GM08714 (cell line): Measurements from ENCODE around the gene CFAP77.

Source experiments
- H3K4me3 ChIP-seq: fragments of 200-500 bp; sonication (Bioruptor generic); 2 replicates; pipeline ENCODE4 v1.5.1; 2014; ENCODE audit warnings: mild to moderate bottlenecking, low read length, inconsistent platforms
- ZNF274 ChIP-seq: IDR thresholded peaks from 2 replicates; pipeline ENCODE4 v1.6.1; 2012; ENCODE audit warnings: mild to moderate bottlenecking, low read depth, low read length

The CFAP77 gene

DNA sequence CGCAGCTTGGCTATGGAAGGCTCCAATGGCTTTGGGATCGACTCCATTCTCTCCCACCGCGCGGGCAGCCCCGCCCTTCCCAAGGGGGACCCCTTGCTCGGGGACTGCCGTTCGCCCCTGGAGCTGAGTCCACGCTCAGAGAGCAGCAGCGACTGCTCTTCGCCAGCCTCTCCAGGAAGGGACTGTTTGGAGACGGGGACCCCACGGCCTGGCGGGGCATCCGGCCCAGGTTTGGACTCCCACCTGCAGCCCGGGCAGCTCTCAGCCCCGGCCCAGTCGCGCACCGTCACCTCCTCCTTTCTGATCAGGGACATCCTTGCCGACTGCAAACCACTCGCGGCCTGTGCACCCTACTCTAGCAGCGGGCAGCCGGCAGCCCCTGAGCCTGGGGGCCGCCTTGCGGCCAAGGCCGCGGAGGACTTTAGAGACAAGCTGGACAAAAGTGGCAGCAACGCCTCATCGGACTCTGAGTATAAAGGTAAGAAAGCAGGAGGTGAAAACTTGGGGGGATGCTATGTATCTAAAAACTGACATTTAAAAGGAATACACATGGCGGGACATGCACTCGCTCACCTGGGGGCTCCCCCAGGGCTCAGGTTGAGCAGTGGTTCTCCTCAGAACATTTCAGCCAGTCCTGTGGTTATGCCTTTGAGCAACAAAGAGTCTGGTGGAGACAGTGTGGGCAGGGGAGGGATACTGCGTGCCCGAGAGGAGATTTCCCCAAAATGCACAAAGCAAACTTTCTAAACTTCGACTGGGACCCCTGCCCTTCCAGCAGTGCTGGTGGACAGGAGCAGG, 173.0 kb downstream of the CFAP77 start:
- no peak overlapping the region for H3K4me3 ChIP-seq
- no peak for TF ChIP-seq ZNF274

GRCh38 chr9:132583584-132584304, 173.7 kb downstream of the CFAP77 start:
- TF ChIP-seq ZNF274: no peak
- no peak overlapping the region for H3K4me3 ChIP-seq

- no peak for TF ChIP-seq ZNF274
- no peak overlapping the region for H3K4me3 ChIP-seq
Measured at GRCh38 chr9:132584601-132585560, 174.9 kb downstream of the CFAP77 start.

DNA sequence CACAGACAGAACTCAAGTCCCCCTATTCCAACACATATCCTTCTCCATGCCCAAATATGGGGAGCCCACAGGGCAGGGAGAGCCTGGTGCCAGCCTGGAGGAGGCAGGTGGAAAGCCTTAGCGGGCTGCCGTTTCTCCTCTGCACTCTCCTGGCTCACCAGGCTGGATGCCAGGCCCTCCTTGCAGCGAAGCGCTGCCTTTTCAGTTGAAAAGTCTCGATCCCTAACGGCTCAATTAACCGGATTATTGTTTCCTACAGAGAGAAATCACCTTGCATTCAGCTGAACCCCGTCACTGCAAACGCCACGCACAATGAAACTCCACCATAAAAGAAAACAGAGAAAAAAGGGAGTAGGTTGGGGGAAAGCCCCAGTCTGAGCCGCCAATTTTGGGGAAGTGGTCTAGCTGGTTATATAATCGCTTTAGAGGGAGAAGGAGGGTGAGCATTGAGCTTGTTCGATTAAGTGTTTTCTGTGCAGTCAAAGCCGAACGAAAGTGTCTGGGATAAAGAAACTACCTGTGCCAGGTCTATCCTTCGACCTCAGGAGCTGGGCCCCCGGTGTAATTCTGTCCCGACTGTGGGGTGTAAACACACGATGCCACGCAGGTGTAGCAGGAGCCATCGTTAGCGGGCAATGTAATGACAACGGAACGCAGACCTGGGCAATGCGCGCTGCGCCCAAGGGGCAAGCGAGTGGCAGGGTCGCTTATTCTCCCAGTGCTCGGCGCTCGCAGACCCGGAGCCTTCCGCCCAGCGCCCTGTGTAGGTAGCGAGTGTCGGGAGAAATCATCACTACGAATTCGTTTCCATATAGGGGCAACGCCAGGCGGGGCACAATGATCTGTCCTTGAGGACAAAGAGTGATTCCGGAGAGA, 176.2 kb downstream of the CFAP77 start:
- TF ChIP-seq ZNF274: no peak
- no peak overlapping the region for H3K4me3 ChIP-seq

DNA sequence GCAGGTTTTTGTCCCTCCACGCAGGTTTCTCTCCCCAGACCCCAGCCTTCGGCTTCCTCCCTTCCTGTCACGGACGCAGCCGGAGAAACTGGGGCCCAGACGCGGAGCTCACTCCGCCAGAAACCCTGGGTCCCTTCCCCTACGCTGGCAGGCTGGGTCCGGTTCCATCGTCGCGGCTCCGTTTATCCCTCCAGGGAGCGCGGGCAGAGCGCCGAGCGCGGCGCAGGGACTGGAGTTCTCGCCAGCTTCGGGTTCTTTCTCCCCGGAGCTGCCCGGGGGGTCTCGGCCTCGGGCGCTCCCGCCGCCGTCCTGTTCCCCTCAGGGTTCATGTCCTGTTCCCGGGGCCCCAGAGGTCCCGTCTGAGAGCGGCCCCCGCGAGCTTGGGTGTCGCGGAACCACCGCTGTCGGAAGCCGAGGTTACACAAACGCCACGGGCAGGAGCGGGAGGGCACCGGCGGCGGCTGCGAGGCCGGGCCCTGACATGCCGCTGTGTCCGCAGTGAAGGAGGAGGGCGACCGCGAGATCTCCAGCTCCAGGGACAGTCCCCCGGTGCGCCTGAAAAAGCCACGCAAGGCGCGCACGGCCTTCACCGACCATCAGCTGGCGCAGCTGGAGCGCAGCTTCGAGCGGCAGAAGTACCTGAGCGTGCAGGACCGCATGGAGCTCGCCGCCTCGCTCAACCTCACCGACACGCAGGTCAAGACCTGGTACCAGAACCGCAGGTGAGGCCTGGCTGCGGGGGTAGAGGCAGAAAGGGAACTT, 177.0 kb downstream of the CFAP77 start:
- TF ChIP-seq ZNF274: no peak
- H3K4me3 ChIP-seq: no peak overlapping the region

DNA sequence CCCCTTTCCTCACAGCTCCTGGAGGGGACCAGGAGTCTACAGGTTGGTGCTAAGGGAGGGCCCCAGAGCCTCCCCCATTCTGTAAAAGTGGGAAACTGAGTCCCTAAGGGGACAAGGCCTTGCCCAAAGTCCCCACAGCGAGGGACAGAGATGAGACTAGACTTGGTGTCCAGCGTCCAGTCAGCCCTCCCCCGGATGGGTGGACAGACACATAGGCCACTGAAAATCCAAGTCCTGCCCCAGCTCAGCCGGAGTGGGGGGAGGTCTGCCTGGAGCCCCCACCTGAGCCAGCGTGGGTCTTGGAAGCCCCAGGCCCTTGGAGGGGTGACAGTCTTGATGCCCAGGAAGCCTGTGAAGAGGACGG, 177.6 kb downstream of the CFAP77 start:
- H3K4me3 ChIP-seq: no peak overlapping the region
- TF ChIP-seq ZNF274: no peak

DNA sequence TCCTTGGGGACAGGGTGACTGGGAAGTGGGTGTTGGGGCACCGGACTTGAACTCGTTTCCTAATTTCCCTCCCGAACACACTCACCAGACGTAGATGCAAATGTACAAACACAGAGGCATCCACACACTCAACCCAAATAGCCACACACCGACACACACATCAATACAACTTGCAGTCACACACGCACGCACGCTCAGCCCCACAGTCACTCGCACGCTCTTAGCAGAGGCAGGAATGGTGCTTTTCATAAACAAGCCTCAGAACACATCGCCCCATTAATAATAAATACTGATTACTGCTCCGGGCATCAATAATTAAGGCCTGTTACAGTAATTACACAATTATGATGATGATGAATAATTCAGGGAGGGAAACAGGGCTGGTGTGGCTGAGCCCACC, 178.1 kb downstream of the CFAP77 start:
- no peak for TF ChIP-seq ZNF274
- H3K4me3 ChIP-seq: no peak overlapping the region

DNA sequence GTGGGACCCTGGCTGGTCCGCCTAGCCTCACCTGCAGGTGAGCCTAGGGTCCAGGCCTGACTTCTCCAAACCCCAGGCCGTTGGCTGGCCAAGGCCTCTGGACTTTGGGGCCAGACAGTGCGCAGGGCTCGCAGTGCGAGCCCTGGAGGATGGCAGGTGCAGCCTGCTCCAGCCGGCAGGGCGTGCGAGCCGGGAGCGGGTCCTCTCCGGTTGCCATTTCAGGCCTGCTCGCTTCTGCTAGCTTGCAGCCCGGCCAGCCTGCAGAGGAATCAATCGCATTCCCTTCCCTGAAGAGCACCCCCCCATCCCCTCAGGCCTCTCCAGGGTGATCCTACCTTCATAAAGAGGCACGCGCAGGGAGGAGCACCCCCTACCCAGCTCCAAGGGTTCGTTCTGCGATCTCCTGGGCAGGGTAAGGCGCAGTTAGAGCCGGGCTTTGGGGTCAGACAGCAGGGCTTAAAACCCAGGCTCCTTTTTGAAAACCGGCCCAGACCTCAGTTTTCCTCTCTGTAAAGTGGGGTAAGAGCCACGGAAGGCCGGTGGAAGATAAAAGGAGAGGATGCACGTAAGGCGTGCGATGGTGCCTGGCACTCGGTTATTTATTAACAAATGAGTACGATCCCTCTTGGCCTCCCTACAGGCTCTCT, 178.6 kb downstream of the CFAP77 start:
- H3K4me3 ChIP-seq: no peak overlapping the region
- TF ChIP-seq ZNF274: no peak

- TF ChIP-seq ZNF274: no peak
- no peak overlapping the region for H3K4me3 ChIP-seq
Measured at GRCh38 chr9:132589148-132590036, 179.4 kb downstream of the CFAP77 start.

DNA sequence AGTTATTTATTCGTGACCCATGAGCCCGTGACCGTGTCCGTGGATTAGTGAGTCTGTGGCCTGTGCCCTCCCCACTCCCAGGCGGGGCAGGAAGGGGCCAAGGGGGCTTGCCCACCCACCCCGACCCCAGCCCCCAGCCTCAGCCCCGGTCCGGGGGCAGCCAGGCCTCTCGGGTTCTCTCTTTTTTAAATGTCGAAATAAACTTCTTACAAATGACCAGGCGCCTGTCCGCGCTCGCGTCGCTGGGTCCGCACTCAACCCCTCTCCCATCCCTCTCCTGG, 180.0 kb downstream of the CFAP77 start:
- no peak for TF ChIP-seq ZNF274
- no peak overlapping the region for H3K4me3 ChIP-seq

DNA sequence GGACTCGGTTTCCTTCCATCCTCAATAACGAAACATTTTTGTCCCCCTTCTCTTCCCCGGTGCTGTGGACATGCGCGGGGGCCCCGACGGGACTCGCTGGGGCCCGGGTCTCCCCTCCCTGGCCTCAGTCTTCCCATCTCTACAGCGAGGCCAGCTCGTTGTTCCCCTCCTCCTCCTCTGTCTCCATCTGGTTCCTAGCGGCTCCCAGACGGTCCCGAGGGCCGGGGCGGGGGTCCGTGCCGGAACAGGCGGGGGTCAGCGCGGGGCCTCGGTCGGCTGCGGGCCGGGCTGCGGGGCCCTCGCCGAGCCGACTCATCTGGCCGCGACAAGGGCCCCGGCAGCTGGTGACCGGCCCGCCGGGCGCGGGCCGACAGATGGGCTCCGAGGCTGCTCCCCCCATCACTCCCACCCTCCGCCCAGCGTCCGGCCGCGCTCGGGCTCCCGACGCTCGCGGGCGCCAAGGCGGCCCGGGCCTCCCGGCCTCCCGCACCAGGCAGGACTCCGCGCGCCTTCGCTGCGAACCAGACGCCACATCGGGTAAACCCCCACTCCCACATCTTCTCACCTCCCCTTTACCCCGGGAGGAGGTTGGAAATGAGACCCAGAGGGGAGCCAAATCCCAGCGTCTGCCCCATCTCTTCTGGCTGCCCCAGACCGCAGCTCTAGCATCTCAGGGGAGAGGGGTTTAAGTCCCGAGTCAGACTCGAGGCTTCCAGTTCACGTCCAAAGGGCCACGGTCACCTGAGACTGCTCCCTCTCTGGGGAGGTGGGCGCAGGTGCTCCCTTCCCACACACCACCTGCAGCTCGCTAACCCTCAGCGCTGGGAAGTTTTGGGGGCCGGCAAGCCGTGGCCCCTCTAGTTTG, 180.5 kb downstream of the CFAP77 start:
- H3K4me3 ChIP-seq: no peak overlapping the region
- TF ChIP-seq ZNF274: no peak
